SJCRH30 (cell line): ENCODE results near the gene TP73. TPM values are rescaled to one million over a fixed set of nuclear protein-coding genes. Genes with fewer than 3 reads are reported as not detected.
"Not testable (repeated sequence)": the region's sequence is repeated elsewhere in the genome, so short reads cannot be mapped to it uniquely, and the experiment has no call there.

Experiments
- DNase-seq, 2 experiments: peaks; one replicate each; pipeline ENCODE4 v3.0.0-alpha.2; 2015 to 2020
- H3K27ac ChIP-seq: fragments of 250-450 bp; sonication (Bioruptor Pico); 2 replicates; pipeline ENCODE4 v1.5.1; 2020; ENCODE audit warnings: mild to moderate bottlenecking, moderate library complexity
- H3K27me3 ChIP-seq: fragments of 250-450 bp; sonication (Bioruptor Pico); 2 replicates; pipeline ENCODE4 v1.5.1; 2020; ENCODE audit warnings: mild to moderate bottlenecking, moderate library complexity
- H3K36me3 ChIP-seq: fragments of 250-450 bp; sonication (Bioruptor Pico); 2 replicates; pipeline ENCODE4 v1.5.1; 2020; ENCODE audit warnings: mild to moderate bottlenecking, moderate library complexity
- H3K4me1 ChIP-seq: fragments of 250-450 bp; sonication (Bioruptor Pico); 2 replicates; pipeline ENCODE4 v1.5.1; 2020; ENCODE audit warnings: mild to moderate bottlenecking, moderate library complexity
- H3K4me3 ChIP-seq: fragments of 250-450 bp; sonication (Bioruptor Pico); 2 replicates; pipeline ENCODE4 v1.5.1; 2020; ENCODE audit warnings: mild to moderate bottlenecking, moderate library complexity
- H3K9me3 ChIP-seq: fragments of 250-450 bp; sonication (Bioruptor Pico); replicated peaks from 2 replicates; pipeline ENCODE4 v1.5.1; 2020; ENCODE audit warnings: mild to moderate bottlenecking, moderate library complexity
- total RNA-seq: library from RNA; depleted of rRNA; stranded (reverse); fragments of >200 nt; shearing (Covaris generic); gene quantifications from 2 replicates; pipeline ENCODE4 v1.2.3, GENCODE V29; 2014

Gene TP73
- total RNA-seq, 1 experiment from 2014 or later: 14.9 TPM

DNA sequence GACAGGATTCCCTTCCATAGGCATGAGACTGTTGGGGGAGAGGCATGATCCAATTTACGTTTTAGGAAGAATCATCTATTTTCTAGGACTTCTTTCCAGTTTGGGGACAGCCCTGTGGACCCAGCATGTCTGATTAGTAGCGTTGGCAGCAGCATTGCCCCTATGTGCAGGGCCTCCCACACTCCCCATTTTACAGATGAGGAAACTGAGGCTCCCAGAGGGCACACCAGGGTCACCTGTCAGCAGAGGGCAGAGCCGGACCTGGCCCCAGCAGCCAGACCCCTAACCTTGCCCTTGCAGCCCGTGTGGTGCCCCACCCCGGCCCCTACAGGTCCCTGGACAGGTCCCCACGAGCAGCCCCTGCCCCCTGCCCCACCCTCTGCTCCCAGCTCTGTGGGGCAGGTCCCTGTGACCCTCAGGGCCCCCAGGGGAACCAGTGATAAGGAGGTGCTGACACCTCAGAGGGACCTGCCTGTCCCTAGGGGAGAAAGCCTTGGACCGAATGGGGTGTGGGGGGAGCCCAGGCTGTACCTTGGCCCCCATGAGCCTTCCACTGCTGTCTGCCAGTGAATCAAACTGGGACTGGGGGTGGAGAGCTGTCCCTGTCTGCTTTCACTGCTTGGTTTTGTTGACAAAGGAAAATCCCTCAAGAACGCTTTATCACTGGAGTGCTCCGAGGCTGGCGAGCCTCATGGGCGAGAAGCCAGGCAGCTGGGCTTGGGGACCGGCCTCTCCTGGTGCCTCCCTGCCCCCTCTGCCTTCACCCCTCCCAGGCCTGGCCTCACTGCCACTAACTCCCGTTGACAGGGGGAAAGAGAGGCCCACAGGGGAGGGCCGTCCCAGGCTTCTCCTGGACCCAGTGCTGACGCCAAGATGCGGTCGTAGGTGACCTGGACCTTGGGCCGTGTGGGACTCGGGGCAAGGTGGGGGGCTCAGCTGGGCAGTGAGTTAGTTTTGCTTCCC, 60.5 kb downstream of the TP73 start:
- Histone ChIP-seq H3K27ac (no peak overlapping the region), H3K27me3 (no peaks in the 10 kb centered on the region), H3K4me1 (peaks cover 37% of the 10 kb centered on the region), H3K9me3 (no peaks in the 10 kb centered on the region), H3K4me3 (no peak overlapping the region), H3K36me3 (no peaks in the 10 kb centered on the region)
- DNase-seq: peak; percentile 70 to 72

DNA sequence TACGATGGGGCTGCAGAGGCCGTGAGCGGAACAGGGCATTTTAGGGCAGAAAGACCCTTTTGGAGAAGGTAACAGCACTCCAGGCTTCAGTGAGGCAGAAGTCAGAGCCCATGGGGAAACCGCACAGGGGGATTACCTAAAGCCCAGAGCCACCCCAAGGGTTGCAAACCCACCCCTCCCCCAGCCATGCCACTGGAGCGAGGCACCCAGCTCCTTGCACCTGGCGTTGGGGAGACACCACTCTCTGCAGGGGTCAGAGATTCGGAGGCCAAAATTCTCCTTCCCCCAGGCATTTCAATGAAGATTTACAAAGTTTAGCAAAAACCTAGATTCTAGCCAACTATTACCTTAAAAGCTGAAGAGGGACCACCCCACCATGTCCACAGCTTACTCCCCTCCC, 61.5 kb downstream of the TP73 start:
- peaks cover 37% of the 10 kb centered on the region for H3K4me1 ChIP-seq
- H3K27ac ChIP-seq: no peak overlapping the region
- H3K4me3 ChIP-seq: no peak overlapping the region
- no peaks in the 10 kb centered on the region for H3K36me3 ChIP-seq
- no peaks in the 10 kb centered on the region for H3K27me3 ChIP-seq
- no peaks in the 10 kb centered on the region for H3K9me3 ChIP-seq
- peak; percentile 58 to 65 for DNase-seq

DNA sequence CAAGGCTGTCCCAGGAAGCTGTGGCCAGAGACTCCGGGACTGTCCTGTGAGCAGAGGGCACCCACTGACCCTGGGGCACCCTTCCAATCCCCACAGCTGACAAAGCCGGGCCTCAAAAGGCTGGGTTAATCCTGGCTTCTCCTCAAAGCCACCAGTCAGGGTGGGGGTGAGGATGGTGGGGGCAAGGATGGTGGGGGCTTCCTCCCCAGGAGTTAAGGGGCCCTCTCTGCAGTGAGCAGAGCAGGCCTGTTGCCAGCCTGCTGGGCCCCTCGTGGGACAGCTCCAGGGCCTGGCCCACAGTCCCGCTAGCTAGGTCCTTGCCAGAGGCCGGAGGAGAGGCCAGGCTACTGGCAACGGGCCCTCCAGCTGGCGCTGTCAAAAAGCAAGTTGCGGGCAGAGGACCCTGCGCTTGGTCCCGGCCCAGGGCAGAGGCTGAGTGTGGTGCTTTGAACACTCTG, 62.0 kb downstream of the TP73 start:
- peak; percentile 84 to 86 for DNase-seq
- Histone ChIP-seq H3K27me3 (no peaks in the 10 kb centered on the region), H3K9me3 (no peaks in the 10 kb centered on the region), H3K4me1 (peaks cover 37% of the 10 kb centered on the region), H3K4me3 (no peak overlapping the region), H3K36me3 (no peaks in the 10 kb centered on the region), H3K27ac (no peak overlapping the region)

DNA sequence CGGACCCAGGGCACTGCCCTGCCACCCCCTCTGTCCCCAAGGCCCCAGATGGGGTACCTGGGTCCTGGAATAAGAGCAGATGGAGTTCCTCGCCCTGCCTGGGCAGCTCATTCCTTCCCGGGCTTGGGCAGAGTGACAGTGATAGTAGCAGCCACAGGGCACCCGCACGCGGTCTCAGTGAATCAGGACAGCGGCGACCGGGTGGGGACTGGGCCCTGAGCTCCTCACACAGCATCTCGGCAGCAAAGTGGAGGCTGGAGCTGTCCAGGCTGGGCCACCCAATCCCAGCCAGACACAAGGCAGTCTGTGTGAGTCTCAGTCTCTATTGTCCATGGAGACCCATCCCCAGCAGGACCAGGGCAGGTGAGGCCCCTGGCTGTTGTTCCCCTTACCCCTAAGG, 62.5 kb downstream of the TP73 start:
- Histone ChIP-seq H3K36me3 (no peaks in the 10 kb centered on the region), H3K27ac (no peak overlapping the region), H3K4me3 (no peak overlapping the region), H3K9me3 (no peaks in the 10 kb centered on the region), H3K27me3 (no peaks in the 10 kb centered on the region), H3K4me1 (peaks cover 37% of the 10 kb centered on the region)
- no peak for DNase-seq

DNA sequence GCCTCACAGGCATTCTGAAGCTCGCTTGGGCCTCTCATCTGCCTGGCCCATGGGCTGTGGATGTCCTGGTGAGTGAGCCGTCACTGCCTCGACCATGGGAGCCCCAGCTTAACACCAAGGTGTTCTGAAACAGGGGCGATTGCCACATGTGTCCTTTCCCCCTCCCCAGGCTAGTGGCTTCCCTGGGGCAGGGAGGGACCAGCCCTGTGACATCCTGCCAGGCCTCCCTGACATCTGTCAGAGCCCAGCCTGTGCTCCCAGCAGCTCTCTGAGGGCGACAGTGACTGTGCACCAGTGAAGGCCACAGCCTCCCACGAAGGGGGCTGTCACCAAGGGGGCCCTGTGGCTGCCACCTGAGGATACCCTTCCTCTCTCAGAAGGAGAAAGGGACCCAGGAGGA, 64.0 kb downstream of the TP73 start:
- H3K27ac ChIP-seq: no peak overlapping the region
- H3K4me3 ChIP-seq: no peak overlapping the region
- H3K4me1 ChIP-seq: peaks cover 36% of the 10 kb centered on the region
- no peaks in the 10 kb centered on the region for H3K9me3 ChIP-seq
- no peaks in the 10 kb centered on the region for H3K36me3 ChIP-seq
- no peak for DNase-seq
- H3K27me3 ChIP-seq: no peaks in the 10 kb centered on the region

DNA sequence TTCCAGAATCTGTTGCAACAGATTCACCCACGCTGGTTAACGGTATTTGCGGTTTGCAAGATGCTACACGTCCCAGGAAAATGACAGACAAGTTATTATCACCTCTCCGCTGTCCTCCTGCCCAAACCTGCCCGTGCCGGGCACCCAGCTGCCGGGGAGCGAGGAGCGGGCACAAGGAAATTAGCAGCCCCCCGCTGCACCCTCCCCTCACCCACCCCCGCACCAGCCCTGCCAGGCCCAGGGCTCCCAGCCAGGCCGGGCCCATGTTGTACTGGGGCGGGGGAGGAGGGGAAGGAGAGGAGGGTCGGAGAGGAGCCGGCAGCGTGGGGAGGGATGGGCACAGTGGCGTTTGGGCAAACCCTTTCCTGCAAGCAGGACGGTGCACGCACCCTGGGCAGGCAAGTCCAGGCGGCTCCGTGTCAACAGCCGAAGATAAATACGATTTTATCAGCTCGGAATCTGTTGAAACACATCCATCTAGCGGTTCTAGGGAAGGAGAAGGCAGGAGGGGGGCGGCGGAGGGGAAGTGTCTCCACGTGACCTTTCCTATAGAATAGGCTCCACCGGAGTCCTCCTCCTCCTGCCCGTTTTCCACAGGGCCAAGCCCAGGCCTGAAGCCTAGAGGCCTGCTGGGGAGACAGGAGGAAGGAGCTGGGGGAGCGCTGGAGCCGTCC, 64.9 kb downstream of the TP73 start:
- no peak for DNase-seq
- H3K9me3 ChIP-seq: no peaks in the 10 kb centered on the region
- H3K36me3 ChIP-seq: no peaks in the 10 kb centered on the region
- no peaks in the 10 kb centered on the region for H3K27me3 ChIP-seq
- H3K27ac ChIP-seq: no peak overlapping the region
- H3K4me3 ChIP-seq: no peak overlapping the region
- H3K4me1 ChIP-seq: peaks cover 30% of the 10 kb centered on the region

DNA sequence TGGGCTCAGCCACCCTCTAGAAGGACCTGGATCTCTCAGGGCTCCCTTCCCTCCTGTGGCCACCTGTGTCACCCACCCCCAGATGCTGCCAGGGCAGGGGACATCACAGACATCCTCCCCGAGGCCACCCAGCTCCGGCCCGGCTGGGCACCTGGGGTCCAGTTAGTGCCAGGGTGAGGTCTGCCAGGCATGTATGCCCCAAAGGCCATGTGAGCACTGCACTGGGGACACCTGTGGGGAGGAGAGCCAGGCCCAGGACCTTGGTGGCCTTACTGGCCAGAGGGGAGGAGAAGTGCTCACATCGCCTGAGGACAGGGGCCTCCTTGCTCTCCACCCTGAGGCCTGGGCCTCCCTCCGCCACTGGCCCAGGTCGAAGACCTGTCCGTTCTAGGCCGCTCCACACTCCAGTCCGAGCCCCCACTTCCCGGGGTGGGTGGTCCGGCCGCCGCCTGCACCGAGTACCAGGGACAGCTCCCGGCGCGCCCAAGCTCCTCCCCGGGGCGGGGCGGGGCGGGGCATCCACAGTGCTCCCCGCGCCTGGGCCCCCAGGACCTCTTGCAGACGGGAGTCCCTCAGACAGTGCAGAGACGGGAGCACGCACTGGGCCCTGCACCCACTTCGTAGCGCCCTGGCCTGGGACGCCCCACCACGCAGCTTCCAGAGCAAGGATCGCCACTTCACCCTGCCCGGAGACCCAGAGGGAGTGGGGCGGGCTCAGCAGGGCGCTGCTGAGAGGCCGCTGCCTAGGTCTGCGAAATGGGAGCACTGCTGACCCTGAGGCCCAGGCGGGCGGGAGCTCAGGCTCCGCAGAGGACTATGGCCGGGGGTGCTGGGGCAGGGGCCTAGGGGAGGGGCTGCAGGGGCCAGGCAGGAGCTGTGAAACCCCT, 65.6 kb downstream of the TP73 start:
- Histone ChIP-seq H3K27ac (no peak overlapping the region), H3K4me1 (peaks cover 23% of the 10 kb centered on the region), H3K4me3 (no peak overlapping the region), H3K27me3 (no peaks in the 10 kb centered on the region), H3K36me3 (no peaks in the 10 kb centered on the region), H3K9me3 (no peaks in the 10 kb centered on the region)
- DNase-seq: no peak

DNA sequence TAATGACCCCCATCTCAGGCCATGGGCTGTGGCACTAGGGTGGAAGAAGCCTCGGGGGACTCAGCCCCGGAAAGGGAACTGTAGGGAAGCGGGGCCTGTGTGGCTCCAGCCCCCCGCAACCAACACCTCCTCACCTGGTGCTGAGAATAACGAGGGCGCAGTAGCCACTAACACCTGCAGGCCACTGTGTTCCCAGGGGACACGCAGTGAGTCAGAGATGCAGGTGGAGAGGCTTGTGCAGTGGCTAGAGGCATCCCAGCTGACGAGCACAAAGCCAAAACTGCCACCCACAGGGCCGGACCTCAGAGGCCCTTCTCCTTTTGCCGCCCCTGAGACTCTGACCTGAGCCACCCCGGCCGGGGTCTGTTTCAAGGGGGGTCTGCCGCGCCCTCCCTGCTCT, 66.4 kb downstream of the TP73 start:
- peaks cover 15% of the 10 kb centered on the region for H3K4me1 ChIP-seq
- no peak for DNase-seq
- no peak overlapping the region for H3K27ac ChIP-seq
- H3K27me3 ChIP-seq: no peaks in the 10 kb centered on the region
- H3K4me3 ChIP-seq: no peak overlapping the region
- H3K9me3 ChIP-seq: no peaks in the 10 kb centered on the region
- no peaks in the 10 kb centered on the region for H3K36me3 ChIP-seq

DNA sequence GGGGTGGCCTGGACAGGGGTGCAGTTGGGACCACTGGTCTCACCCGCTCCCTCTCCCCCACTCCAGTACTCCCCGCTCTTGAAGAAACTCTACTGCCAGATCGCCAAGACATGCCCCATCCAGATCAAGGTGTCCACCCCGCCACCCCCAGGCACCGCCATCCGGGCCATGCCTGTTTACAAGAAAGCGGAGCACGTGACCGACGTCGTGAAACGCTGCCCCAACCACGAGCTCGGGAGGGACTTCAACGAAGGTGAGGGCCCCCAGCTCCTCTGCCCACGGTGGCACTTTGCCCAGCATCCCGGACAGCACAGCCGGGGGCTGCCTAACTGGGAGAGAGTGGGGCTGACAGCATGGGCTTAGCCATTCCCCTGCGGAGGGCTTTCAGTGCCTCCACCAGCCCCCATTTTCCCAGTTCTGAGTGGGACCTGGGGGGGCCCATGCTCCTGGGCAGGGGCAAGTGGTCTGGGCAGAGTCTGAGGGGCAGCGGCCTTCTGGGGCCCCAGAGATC, 69.7 kb downstream of the TP73 start:
- no peak for DNase-seq
- H3K4me1 ChIP-seq: no peaks in the 10 kb centered on the region
- H3K4me3 ChIP-seq: no peak overlapping the region
- H3K27me3 ChIP-seq: no peaks in the 10 kb centered on the region
- no peaks in the 10 kb centered on the region for H3K36me3 ChIP-seq
- no peak overlapping the region for H3K27ac ChIP-seq
- H3K9me3 ChIP-seq: no peaks in the 10 kb centered on the region

DNA sequence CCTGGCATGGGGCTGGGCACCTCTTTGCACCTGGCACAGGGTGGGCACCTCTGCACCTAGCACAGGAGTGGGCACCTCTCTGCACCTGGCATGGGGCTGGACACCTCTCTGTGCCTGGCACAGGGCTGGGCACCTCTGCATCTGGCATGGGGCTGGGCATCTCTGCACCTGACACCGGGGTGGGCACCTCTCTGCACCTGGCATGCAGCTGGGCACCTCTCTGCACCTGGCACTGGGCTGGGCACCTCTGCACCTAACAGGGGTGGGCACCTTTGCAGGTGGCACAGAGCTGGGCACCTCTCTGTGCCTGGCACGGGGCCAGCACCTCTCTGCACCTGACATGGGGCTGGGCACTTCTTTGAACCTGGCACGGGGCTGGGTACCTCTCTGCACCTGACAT, 70.5 kb downstream of the TP73 start:
- H3K9me3 ChIP-seq: no peaks in the 10 kb centered on the region
- DNase-seq: no peak
- no peak overlapping the region for H3K4me3 ChIP-seq
- H3K36me3 ChIP-seq: no peaks in the 10 kb centered on the region
- no peak overlapping the region for H3K27ac ChIP-seq
- no peaks in the 10 kb centered on the region for H3K4me1 ChIP-seq
- H3K27me3 ChIP-seq: no peaks in the 10 kb centered on the region

DNA sequence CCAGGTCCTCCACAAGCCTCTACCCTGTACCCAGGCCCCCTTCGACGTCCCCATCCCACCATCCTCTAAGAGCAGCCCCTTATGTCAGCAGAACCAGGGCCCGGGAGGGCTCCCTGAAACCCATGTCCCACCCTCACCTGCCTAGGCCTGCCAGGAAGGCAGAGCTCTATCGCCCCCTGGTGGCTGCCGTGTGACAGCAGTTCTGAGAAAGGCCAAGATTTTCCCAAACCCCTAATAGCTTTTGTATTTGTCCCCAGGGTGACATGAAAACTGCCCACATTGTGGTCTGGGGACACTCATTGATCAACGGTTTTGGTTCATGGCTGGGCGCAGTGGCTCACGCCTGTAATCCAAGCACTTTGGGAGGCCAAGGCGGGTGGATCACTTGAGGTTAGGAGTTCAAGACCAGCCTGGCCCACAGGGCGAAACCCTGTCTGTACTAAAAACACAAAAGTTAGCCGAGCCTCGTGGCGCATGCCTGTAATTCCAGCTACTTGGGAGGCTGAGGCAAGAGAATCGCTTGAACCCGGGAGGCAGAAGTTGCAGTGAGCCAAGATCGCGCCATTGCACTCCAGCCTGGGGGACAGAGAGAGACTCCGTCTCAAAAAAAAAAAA, 72.2 kb downstream of the TP73 start:
- H3K36me3 ChIP-seq, H3K27me3 ChIP-seq, H3K4me3 ChIP-seq, H3K9me3 ChIP-seq, H3K4me1 ChIP-seq, H3K27ac ChIP-seq: not testable (repeated sequence)
- DNase-seq: peak; percentile 81 to 90

DNA sequence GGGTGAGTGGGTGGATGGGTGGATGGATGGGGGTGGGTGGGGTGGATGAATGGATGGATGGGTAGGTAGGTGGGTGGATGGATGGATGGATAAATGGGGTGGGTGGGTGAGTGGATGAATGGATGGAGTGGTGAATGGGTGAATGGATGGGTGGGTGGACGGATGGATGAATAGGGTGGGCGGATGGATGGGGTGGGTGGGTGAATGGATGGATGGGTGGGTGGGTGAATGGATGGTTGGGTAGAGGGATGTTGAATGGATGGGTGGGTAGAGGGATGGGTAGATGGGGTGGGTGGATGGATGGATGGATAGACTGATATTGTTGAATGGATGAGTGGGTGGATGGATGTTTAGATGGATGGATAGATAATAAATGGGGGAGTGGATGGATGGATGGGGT, 73.0 kb downstream of the TP73 start:
- H3K36me3 ChIP-seq: no peaks in the 10 kb centered on the region
- H3K4me1 ChIP-seq: no peaks in the 10 kb centered on the region
- no peak for DNase-seq
- H3K9me3 ChIP-seq: no peaks in the 10 kb centered on the region
- no peaks in the 10 kb centered on the region for H3K27me3 ChIP-seq
- H3K4me3 ChIP-seq: no peak overlapping the region
- no peak overlapping the region for H3K27ac ChIP-seq

DNA sequence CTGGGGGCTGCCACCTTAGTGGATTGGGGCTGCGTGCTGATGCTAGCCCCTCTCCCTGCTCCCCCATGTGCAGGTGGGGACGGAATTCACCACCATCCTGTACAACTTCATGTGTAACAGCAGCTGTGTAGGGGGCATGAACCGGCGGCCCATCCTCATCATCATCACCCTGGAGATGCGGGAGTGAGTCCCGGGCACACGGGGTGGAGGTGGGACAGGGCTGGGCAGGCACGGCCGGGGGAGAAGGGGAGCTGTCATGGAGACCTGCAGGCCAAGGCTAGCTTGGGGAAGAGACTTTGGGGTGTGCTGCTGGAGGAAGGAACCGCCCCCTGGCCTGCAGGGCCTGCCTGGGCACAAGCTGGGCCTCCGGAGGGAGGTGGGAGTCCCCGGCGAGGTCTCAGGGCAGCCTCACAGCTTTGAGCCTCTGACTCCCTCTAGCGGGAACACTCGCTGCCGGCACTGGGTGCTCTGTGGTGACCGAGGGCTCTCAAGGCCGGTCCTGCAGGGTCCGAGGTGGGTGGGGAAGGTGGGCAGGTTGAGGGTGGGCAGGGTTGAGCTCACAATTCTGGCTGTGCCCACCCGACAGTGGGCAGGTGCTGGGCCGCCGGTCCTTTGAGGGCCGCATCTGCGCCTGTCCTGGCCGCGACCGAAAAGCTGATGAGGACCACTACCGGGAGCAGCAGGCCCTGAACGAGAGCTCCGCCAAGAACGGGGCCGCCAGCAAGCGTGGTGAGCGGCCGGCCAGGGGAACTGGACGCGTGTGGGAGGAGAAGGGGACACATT, 74.9 kb downstream of the TP73 start:
- H3K4me1 ChIP-seq: no peaks in the 10 kb centered on the region
- no peaks in the 10 kb centered on the region for H3K36me3 ChIP-seq
- no peak overlapping the region for H3K4me3 ChIP-seq
- H3K27me3 ChIP-seq: no peaks in the 10 kb centered on the region
- H3K27ac ChIP-seq: no peak overlapping the region
- DNase-seq: no peak
- H3K9me3 ChIP-seq: no peaks in the 10 kb centered on the region
